DMS114 treated with DMSO at 0.1 percent for 48 hours (cell line): ENCODE results near the gene LRRTM4.

Experiments used
- DNase-seq: peaks from one replicate; lab custom pipeline; 2025; ENCODE audit not compliant: unreplicated experiment; lab: John Stamatoyannopoulos, UW

The LRRTM4 gene

DNA sequence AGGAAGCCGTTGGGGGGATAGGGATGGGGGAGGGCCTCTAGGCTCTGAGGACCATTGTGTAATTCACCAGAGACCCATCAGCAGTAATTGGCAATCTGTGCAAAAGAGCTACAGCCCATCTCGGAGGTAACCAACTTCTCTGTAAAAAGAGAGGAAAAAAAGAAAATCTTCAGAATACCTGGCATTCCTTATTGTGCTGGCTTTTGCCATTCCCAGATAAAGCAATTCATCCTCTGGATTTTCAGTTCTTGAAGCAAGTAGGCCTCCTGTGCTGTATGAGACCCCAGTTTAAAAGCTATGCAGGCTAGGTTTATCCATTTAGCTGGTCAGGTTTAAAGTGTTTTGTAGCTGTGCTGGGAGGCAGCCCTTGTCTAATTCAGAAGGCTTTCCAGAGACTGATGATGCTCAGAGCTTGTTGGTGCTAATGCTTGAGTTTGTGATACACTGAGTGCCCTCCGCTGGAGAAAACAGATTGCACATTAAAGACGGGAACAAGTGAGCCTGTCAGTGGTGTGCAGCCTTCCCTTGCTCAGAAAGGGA lies at the start of gene LRRTM4:
Gene LRRTM4 (minus strand): TSS at position 446 of the 540 bp plus-strand sequence.
- DNase-seq: no peak

GRCh38 chr2:77571545-77571944 lies 49.4 kb upstream of the LRRTM4 start:
- no peak for DNase-seq

DNA sequence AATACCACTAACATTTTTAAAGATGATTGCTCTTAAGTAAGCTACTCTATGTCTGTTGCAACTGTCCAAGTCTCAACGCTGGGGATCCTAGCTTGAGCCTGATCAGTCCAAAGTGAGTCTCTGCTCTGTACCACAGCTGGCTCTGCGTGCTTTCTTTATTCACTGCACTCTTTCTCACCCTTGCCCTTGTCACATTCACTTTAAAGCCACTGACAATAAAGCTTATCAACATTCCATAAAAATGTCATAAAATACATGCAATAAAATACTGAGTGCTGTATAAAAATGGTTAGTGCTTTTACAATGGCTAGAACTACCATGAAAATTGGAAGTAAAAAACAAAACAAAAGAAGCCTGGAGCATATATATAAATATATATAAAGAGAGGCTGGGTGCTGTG lies 45.5 kb upstream of the LRRTM4 start:
- no peak for DNase-seq

DNA sequence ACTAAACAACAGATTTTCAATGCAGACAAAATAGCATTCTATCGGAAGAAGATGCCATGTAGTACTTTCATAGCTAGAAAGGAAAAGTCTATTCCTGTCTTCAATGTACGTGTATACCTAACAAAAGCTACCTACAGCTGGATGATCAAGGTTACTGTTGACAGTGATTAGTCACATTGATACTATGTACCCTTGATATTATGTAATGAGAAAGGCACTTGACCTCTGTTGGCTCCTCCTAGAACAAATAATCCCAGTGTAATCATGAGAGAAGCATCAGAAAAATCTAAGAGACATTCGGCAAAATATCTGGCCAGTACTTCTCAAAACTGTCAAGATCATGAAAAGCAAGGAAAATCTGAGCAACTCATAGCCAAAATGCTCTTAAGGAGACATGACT lies 44.4 kb upstream of the LRRTM4 start:
- DNase-seq: no peak

- no peak for DNase-seq
Measured at GRCh38 chr2:77566131-77566530, 44.0 kb upstream of the LRRTM4 start.

- no peak for DNase-seq
Measured at GRCh38 chr2:77552956-77553355, 30.8 kb upstream of the LRRTM4 start.

- no peak for DNase-seq
Measured at GRCh38 chr2:77538031-77538430, 15.9 kb upstream of the LRRTM4 start.

- DNase-seq: no peak
Measured at GRCh38 chr2:77522888-77523287, 712 bp upstream of the LRRTM4 start.

DNA sequence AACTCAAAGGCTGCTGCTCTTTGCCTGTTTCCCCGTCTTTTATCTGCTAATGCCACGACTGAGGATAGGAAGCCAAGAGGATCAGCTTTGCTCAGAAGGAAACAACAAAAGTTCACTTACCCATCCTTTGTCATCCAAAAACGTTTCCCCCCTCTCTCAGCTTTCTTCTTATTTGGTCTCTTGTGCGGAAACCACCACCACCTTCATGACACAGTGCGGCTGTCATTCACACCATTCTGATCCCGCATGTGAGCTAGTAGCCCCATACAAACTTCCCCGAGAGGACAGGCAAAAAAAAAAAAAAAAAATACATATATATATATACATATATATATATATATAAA lies 656 bp downstream of the LRRTM4 start:
- DNase-seq: no peak

DNA sequence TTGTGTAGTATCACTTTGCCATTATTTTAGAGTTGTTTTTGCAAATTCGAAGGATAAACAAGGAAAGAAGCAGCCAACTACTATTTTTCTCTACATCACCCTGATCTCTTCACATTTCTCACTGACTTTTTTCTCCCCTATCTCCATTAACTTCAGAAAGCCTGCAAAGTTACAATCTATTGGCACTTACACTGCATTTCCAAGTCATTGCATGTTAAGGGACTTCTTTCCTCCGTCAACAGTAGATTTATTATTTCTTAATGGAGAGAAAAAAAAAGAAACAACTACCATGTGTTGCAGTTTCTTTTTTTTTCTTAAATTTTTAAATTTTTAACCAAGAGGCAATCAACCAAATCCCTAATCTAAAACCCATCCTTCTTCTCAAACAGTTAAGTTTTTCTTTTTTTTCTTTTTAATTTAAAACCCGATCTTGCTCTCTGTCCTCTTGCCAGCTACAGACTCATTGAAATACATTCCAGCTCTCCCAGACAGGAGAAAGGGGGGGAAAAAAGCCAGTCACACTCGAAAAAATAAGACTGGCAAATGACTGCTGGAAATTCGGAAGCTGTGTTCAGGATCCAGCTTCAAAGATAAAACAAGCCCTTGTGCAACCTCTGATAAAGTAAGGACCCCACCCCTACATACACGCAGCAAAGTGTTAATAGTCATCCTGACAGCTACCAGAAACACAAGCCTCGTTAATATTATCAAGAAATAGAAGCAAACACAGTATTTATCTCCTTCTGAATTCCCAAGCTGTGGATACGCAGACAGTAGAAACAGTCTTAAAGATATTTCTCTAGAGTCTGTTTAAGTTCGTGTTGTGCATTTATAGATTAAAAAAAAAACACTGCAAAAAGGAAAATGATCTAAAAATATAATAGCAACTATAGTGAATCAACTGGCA lies 1.3 kb downstream of the LRRTM4 start:
- DNase-seq: no peak

DNA sequence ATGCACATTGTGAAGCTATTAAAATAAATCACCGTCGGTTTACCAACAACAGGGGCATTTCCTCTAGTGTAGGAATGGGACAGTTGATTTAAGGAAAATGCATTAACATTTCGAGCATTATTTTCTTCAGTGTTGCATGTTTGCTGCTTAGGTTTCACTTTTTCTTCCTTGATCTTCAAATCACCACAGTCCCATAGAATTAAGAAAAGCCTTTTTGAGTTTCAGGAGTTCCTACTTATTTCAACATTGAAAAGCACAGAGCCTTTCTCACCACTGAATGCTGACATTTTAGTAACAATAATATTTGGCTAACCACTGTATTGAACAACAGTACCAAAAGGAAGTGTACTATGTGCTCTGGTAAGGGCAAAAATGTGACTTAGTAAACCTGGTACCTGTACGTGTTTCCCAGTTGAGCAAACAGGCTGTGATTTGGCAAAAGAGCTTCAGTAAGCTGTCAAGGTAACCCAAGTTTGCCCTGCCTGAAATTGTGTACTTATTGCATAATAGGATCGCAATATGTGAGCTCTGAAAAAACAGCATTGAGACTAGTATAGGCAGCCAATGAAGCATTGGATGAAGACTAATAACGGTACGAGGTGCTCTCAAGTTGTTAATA lies 2.2 kb downstream of the LRRTM4 start:
- no peak for DNase-seq

GRCh38 chr2:77519164-77519887 lies 2.9 kb downstream of the LRRTM4 start:
- DNase-seq: no peak

DNA sequence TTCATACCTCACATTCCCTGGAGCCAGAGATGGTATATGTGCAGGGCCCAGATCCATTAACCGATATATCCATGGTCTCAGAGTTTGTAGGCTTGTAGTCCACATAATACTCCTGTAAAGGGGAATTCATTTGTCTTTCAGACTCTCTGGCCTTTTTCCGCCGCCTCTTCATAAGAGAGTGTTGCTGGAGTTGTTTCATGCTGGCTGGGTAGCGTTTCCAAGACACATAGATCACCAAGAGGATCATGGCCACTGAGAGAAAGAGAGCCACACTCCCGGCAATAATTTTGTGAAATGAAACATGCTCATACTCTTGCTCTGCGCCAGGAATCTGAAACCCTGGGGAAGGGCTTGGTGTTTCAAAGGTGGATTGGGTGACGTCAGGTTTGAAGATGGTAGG lies 3.9 kb downstream of the LRRTM4 start:
- no peak for DNase-seq

- DNase-seq: no peak
Measured at GRCh38 chr2:77513191-77513590, 9.0 kb downstream of the LRRTM4 start.

DNA sequence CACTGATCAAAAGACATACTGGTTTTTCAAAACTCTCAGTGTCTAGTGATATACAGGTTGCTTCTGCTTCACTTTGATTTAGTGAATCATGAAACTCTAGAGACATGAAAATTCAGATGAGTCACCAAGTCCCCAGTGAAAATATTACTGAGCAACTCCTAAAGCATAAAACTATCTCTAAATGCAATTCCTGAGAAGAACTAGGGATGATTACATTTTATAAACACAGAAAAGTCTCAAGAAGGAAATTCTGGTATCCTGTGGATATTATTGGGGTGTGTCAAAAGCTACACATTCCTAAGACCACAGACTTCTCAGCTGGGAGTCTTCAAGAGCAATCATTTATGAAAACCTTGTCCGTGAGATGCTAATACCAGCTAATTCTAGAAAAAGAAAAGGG lies 9.7 kb downstream of the LRRTM4 start:
- no peak for DNase-seq

- no peak for DNase-seq
Measured at GRCh38 chr2:77508511-77508910, 13.7 kb downstream of the LRRTM4 start.

DNA sequence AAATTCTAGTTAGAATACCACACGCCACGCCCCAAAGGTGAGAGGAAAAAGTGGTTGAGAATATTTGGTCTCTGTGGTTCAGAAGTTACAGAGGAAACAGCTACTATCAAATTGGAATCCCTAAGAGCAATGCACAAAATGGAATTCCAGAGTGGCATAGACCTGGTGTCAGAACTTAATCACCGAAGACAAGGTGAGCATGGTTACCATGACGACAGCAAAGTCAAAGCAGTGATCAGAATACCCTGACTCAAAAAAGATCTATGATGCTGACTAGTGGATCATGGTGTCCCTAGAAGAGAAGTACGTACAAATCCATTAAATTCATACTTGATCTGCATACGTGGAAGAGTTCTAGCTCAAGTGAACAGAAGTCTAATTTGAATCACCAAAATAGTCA lies 14.5 kb downstream of the LRRTM4 start:
- no peak for DNase-seq

GRCh38 chr2:77488141-77488540 lies 34.0 kb downstream of the LRRTM4 start:
- no peak for DNase-seq

- no peak for DNase-seq
Measured at GRCh38 chr2:77487074-77487803, 34.9 kb downstream of the LRRTM4 start.

GRCh38 chr2:77484026-77484425 lies 38.1 kb downstream of the LRRTM4 start:
- DNase-seq: no peak

DNA sequence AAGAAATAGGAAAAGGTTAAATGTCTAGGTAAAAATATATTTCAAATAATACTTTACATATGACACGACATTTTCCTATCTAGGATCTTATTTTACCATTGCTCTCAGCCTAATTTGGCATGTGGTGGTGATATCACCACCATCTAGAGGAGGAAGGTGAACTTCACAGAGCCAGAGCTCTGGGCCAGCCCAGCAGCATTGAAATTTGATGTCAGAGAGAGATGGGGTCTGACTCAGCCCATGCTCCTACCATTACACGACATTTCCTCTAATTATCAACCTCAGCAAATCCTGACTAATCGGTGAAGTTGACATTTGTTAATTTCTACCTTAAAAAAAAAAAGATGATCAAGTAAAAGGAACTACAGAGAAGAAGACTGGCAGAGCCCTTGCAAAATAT lies 42.3 kb downstream of the LRRTM4 start:
- no peak for DNase-seq
